Amniotic epithelial cell (primary cell): ENCODE measurements around the gene HIVEP3.
"Not testable (repeated sequence)": the region's sequence is repeated elsewhere in the genome, so short reads cannot be mapped to it uniquely, and the experiment has no call there.

ENCODE experiments used
- DNase-seq: peaks from one replicate; pipeline ENCODE4 v3.0.0-alpha.2; 2010; ENCODE audit warnings: low read depth

The HIVEP3 gene

DNA sequence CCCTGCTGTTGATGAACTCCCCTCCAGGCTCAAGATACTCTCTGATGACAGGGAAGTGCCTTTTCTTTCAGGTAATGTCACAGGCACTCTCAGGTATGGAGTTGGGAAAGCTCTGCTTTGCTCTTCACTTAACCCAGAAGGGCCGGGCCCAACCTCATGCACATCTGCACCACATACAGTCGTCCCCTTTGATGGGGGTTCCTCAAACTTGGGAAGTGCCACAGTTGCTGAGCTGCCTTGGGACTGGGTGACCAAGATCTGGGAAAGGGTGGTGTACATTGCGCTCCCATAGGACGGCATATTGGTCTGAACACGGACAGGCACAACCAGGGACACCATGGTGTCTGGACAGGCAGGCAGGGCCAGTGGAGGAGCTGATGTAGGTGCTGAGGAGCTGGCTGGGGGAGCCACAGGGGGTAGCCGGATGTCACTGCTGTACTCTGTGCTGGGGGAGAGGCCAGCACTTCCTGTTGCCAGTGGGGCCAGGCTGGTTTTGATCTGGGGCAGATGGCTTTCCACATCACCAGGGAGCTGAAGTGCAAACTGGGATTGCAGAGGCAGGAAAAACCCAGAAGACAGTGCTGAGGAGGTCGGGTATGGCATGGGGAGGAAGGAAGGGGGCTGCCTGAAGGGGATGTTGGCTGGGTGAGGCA lies 338.1 kb downstream of the HIVEP3 start:
- DNase-seq, result no peak

DNA sequence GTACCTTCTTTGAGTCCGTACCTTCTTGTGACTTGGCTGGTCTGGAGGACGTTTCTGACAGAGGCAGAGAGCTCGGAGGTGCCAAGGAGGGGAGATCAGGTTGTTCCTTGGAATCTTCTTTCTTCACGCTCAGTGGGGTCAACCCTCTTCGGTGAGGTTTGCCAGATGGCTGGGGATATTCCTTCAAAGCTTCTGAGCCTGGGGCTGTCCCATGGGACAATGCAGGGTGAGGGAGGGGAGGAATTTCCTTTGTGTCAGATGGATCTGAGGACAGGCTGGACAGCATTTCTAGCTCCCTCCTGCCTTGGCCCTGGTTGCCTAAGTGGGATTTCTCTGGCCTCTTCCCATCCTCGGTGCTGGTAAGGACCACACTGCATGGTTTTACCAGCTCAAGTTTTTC lies 338.7 kb downstream of the HIVEP3 start:
- DNase-seq, result no peak

DNA sequence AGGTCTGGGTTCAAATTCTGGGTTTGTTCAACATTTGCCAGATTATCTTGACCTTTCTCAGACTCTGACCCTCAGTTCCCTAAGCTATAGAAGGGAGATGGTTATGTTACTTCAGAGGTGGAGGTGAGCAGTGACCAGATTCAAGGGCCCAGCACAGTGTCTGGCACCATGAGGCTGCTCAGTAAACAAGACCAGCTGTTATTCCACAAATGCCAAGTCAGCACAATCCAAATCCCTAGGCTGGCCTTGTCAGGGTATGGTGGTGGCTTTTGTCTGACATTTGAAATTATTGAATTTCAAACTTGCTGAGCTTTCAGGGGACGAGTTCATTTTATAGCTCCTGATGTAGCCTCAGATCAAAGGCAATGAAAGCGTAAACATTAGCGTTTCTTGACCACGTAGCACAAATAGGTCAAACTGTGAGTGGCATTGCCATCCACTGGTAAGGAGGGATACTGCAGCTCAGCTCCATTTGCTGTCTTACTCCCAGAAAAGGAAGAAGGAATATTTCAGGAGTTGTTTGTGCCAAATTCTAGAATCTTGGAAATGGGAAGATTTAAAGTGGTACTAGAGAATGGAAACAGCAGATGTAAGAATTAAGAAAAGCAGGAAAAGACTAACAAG lies 339.9 kb downstream of the HIVEP3 start:
- peak; percentile 60 for DNase-seq

DNA sequence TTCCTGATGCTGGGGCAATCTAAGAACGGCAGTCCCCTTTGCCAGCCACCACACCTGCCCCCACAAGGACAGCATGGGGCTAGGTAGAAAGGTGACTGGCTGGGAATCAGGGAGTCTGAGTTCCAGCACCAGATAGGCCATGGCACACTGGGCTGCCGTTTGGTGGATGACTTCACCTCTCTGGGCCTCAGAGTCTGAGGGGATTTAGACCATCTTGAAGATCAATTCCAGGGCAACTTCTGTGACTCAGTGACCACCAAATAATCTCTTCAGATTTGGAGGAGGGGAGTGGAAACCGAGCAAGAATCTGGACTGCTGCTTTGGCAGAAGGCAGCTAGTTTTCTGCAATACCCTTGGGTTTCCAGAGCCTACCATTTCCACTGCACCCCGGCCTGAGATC lies 342.1 kb downstream of the HIVEP3 start:
- peak; percentile 71 for DNase-seq

DNA sequence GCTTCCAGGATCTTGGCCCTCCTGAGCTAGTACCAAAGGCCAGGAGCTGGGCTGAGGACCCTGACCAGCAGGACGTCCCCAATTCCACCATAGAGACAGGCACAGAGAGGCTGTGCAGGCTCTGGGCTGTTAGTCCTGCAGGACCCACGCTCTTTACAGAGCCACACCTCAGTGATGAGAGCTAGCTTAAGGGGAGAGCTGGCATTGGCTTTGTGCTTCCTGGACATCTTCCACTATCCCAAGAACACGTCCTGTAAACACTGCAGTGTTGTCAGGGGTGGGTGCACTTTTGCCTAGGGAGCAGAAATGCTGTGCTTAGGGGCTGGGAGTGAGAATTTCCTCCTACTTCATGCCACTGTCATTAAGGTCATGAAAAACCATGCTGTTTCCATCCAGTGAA lies 342.5 kb downstream of the HIVEP3 start:
- no peak for DNase-seq

DNA sequence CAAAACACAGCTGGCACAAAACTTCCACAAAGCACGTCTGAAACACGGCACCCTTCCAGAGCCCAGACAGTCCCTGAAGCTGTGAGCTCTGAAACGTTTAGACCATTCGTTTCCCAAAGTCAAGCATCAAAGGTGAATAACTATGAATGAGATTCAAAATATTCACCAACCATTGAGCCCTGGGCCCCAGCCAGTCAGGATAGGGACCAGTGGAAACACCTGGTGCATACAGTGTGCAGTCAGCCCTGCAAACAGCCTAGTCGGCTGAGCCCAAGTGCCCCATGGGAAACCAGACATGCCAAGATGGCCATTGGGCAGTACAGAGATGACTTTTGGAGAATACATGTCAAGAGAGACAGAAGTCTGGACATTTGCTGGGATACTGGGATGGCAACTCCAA lies 343.9 kb downstream of the HIVEP3 start:
- DNase-seq, result no peak

DNA sequence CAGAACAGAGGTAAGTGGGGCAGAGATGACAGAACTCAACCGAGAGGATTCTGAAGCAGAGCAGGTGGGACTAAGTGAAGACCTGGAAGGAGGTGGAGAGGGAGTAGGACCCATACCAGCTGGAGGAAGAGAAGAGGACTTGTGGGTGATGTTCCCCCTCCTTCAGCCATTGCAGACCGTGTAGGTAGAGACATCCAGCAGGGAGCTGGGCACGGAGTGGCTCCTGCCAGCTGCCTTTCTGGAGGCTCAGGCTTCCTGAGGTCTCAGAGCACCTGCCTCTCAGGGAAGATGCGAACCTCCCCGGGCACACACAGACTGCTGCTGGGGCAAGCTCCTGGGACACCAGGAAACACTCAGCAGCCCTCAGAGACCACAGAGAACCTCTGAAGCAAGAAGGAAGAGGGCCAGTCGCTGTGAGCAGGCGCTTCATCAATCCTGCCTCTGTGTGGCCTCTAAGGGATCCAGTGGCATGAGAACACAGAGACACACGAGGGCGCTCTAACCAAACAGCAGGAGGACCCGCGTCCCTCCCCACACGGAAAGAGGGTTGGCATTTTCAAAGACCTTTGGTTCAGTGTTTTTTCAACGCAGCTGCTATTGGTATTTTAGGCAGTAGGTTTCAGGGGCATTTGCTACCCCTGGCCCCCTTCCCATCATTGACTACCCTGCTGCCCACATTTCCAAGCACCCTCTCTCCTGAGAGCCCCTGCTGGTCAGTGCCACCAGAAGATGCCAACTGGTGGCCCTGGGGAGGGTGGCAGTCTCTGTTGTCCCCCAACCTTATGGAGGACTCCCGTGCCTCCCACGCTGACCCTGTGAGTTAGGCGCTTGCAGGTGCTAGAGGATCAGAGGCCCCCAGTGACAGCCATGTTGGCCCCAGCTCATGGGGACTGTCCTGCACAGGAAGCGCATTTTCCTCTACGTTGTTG lies 344.7 kb downstream of the HIVEP3 start:
- peak; percentile 74 for DNase-seq

DNA sequence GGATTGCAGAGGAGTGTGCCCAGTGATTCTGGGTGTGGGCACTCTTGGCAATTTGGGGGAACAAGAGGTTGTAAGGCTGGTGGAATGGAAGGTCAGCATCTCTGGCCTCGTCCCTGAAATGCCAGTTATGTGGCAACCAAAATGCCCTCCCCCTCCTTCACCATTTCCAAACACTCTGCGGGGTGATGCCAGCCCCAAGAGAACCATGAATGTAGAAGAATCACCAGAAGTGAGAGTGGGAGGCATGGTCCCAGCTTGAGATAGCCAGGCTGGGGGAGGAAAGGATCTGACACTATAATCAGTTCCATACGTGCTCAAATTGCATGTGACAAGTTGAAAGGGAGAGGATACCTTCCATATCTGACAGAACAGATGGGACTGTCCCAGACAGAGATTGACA lies 345.5 kb downstream of the HIVEP3 start:
- DNase-seq, result no peak

DNA sequence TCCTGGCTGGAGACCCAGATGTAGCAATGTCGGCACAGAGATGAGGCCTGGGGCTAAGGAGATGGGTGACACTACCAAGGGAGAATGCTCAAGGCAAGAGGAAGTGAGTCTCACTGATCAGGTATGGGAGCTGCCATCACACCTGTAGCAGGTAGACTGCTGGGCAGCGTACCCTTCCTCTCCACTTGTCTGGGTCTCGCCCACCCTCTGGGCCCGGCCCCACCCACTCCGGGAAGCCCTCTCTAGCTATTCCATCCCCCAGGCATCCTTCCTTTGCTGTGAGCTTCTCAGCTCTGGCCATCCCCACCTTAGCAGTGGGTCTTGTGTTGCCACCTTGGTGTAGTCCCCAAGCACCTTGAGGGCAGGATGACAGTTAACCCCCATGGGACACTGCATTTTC lies 346.5 kb downstream of the HIVEP3 start:
- DNase-seq, result no peak

DNA sequence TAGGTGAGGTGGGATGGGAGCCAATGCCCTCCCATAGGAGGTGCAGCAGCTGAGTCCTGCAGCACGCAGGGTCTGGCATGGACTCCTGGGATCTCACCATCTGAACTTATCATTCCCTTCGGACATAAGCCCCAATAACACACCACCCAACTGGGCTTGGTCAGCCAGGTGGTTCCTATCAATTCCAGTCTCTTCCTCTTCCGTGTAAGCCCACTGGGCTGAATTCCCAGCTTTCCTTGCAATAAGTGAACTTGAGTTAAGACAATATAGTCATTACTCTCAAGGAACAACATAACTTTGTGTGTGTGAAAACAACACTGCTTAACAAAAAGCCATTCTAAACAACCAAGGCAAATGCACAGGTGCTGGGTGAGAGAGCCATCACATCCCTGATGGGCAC lies 347.7 kb downstream of the HIVEP3 start:
- no peak for DNase-seq

DNA sequence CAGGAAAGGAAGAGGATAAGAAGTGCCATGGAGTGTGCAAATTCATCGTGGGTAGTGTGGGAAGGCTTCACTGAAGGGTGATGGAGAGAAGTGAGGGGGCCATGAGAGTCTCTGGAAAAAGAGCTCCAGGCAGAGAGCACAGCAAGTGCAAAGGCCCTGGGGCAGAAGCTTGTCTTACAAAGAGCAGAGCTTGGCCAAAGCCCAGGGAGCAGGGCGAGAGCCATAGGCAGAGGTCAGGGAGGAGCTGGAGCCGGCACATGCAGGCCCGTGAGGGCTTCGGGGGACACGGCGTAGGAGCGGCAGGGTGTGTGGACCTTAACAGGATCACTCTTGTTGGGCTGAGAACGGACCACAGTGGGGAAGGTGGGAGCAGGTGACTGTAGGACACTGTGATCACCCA lies 350.5 kb downstream of the HIVEP3 start:
- DNase-seq, result no peak

DNA sequence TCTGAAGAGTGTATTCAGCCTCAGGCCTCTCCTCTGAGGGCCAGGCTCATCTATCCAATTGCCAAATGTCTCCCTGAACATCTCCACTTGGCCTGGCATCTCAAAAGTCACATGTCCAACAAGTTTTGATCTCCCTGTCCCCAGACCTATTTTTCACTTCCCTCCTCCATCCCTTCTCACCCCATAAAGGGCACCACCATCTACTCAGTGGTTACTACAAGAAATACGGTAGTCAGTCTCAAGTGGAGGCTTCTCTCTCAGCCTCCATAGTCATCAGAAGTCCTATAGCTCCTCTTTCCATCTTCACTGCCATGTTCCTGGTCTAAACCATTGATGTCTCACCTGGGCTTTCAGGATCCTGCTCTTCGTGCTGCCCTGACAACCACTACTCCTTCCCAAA lies 351.8 kb downstream of the HIVEP3 start:
- no peak for DNase-seq

DNA sequence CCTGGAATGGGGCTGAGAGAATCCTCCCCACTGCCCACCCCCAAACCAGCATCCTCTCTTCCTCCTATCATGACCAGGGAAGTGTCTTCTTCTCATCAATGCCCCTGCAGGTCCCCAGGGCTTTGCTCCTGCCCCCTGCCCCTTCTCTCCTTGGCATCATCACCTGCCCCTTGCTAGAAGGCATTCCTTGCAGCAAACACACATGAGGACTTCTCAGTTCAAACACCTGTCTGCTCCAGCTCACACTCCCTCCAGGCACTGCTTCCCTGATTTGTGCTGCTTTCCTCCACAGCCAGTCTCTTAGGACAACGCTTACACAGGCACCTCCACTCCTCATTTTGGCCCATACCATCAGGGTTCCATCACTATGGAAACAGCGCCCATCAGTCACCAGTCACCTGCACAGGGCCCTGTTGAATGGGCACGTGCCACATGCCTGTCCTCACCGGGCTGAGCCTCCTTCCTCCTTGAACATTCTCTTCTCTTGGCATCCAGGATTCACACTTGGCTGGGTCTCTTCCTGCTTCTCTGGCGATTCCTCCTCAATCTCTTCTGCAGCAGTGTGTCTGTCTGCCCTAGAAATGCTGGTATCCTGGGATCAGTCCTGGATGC lies 352.3 kb downstream of the HIVEP3 start:
- no peak for DNase-seq

DNA sequence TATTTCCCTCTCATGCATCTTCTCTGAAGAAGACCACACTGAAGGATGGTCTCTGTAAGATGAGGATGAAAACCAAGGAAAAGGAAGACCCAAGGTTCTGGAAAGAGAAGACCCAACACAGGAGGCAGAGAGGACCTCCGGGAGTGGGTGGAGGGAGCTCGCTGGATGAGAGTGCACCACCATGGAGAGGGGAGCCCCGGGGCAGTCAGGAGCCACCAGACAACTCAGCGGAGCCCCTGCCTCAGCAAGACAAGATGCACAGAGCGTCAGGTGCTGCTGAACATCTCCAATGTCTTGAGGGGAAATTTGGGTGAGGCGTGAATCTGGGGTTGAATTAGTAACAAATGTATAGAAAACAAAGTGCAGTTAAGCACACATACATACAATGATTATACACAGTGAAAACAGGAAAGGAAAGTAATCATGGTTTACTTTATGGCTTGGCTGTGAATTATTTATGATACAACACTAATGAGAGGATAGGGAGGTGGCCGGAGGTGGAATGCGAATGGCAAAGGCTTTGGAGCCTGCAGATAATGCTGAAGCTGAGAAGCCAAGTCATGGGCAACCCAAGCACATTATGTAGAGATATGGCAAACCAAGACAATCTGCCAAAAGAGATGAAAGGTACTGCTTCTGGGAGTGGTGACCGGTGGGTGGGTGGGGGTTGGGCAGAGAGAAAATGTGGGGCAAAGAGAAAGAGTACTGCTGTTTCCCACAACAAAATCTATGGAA lies 353.8 kb downstream of the HIVEP3 start:
- no peak for DNase-seq

DNA sequence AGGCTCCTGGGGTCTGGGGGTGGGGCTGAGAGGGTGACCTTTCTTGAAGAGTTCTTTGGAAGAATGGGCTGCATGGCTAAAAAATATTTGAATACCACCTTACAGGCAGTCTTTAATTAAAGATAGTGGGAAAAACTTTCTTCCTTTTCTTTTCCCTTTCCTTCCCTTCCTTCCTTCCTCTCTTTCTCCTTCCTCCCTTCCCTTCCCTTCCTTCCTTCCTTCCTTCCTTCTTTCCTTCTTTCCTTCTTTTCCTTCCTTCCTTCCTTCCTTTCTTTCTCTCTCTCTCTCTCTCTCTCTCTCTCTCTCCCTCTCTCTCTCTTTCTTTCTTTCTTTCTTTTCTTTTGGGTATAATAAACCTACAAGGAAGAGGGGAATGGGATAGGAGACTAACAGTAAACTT lies 356.4 kb downstream of the HIVEP3 start:
- DNase-seq, result no peak

DNA sequence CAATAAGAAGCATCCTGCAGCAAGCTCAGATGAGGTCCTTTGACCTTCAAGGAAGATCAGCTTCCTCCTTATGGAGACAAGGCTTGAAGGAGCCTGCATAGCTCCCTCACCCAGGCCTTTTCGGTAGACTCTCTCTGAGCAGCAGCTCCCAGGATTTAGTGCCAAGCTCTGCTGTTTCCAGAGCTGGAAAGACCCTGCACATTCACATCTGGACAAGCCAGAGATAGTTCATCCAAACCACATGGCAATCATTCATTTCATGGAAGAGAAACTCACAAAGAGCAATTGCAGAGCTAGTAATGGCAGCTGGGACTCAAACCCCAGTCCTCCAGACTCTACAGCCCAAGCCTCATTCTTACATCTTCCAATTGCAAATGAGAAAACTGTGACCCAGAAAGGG lies 357.8 kb downstream of the HIVEP3 start:
- no peak for DNase-seq

DNA sequence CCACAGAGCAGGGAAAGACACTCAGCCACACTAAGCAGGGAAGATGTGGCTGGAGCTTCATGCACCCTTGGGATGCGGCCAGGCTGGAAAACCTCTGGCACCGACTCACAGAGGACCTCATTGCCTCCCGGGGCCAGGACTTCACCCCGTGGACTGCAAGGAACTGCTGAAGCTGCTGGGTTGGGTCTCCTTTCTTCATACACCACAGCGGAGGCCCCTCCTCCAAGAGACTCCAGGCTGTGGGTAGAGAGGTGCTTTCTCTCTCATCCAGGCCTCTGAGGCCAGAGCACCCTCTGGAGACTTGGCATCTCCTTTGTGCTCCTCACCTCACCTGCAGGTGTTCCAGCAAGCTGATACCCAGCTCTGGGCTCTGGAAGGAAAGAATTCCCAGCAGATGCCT lies 358.2 kb downstream of the HIVEP3 start:
- DNase-seq, result no peak

DNA sequence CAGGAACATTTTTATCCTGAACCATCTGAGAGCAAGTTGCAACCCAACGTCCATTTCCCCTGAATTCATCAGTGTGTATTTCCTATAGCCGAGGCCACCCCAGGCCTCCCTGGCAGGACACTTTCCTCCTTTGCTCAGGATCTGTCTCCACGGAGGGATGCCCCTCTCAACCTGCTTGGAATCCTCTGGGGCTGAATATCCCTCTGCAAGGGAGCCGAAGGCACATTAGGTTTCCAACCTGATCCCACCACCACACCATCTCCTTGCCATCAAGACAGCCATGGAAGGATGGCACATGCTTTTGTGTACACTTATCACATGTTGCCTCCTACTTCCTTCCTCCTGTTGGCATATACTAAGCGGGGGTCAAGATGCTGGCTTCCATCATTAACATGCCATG lies 359.4 kb downstream of the HIVEP3 start:
- DNase-seq, result no peak

DNA sequence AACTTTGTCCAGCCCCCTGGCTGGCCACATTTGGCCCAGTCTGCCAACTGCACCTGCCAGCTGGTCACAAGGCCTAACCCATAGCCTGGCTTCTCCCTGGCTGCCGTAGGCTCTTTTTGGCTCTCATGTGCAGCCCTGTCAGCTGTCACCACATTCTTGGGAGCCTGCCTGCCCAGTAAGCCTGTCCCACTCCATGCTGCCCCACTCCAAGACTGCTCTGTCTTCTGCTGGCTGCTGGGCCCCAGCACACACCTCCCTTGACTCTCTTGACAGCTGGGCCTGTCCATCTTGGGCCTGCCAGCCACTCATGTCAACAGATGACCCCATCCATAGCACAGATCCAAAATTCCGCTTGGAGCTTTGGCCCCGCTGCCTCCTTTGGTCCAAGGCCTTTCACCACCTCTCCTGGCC lies 360.0 kb downstream of the HIVEP3 start:
- DNase-seq, result no peak

DNA sequence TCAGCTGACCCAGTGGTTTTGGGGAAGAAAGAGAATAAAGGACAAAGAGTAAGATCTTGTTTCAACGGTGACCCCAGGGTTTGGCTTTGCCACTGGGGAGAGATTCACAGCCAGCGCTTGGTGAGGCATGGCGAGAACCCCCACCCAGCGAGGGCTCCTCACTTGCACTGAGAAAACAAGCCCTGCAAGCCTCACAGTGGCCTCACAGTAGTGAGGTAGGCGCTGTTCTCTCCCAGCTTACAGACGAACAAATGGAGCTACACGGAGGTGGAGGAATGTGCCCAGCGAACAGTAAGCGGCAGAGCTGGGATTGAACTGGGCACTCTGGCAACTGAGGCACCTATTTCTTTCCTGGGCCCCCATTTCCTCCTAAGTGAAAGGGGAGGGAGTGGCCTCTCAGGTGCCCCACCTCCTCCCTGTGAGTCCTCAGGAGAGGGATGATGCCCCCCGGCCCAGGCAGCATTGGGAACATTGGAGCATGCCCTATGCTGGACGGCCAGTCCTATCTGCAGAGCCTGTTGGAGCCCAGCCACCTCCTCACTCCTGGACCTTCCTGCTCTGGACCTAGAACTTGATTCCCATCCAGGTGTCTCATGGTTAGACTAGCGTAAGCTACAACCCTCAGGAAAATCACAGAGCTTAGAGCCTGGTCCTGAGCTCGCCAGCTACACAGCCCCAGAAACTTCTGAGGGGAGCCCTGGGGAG lies 360.8 kb downstream of the HIVEP3 start:
- DNase-seq, result no peak

DNA sequence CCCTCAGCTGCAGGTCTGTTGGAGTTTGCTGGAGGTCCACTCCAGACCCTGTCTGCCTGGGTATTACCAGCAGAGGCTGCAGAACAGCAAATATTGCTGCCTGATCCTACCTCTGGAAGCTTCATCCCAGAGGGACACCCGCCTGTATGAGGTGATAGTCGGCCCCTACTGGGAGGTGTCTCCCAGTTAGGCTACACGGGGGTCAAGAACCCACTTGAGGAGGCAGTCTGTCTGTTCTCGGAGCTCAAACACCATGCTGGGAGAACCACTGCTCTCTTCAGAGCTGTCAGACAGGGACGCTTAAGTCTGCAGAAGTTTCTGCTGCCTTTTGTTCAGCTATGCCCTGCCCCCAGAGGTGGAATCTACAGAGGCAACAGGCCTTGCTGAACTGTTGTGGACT lies 364.0 kb downstream of the HIVEP3 start:
- DNase-seq, result not testable (repeated sequence)
